Astrocyte (in vitro differentiated cells and primary cell): ENCODE results near the gene DIP2B.

Experiments used
- EZH2 ChIP-seq: IDR thresholded peaks from 2 replicates; pipeline ENCODE4 v1.6.1; 2012; ENCODE audit warnings: mild to moderate bottlenecking, low read length, inconsistent platforms; ENCODE audit not compliant: insufficient read depth
- TF ChIP-seq, protein P1 (sequence below): IDR thresholded peaks from 2 replicates; pipeline ENCODE4 v1.5.1; 2011; ENCODE audit warnings: low read depth, mild to moderate bottlenecking, inconsistent platforms, low read length, moderate library complexity; ENCODE audit not compliant: insufficient read depth

DNA sequence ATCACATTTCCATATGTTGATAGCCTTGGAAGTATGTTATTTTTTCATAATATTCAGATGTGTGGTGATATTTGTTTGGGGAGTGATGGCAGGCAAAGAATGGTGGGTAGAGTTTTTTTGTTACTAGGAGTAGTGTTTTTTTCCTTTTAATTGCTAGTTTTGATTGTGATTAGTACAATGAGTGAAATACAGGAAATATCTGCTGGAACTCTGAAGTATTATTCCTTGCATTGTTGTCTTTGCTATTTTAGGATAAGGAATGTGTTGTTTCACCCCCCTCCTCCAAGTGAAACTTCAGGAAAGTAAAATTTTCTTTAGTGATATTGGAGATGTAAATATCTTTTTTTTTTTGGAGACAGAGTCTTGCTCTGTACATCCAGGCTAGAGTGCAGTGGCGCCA is 105.4 kb downstream of the DIP2B start:
- no peak for TF ChIP-seq EZH2
- TF ChIP-seq, protein P1, sequence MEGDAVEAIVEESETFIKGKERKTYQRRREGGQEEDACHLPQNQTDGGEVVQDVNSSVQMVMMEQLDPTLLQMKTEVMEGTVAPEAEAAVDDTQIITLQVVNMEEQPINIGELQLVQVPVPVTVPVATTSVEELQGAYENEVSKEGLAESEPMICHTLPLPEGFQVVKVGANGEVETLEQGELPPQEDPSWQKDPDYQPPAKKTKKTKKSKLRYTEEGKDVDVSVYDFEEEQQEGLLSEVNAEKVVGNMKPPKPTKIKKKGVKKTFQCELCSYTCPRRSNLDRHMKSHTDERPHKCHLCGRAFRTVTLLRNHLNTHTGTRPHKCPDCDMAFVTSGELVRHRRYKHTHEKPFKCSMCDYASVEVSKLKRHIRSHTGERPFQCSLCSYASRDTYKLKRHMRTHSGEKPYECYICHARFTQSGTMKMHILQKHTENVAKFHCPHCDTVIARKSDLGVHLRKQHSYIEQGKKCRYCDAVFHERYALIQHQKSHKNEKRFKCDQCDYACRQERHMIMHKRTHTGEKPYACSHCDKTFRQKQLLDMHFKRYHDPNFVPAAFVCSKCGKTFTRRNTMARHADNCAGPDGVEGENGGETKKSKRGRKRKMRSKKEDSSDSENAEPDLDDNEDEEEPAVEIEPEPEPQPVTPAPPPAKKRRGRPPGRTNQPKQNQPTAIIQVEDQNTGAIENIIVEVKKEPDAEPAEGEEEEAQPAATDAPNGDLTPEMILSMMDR: no peak
